ENCODE measurements around the gene RPL22.

Gene RPL22

GRCh38 chr1:6175411-6175828 is 24.0 kb downstream of the RPL22 start:
- DNase-seq (ENCODE audit: low read depth in 2 of 3, low spot score in 2 of 3) = no peak

- no peak for DNase-seq (ENCODE audit: low read depth in 2 of 3, low spot score in 2 of 3)
These were observed 24.6 kb downstream of the RPL22 start for GRCh38 chr1:6174621-6175410.

GRCh38 chr1:6172549-6172948 is 26.8 kb downstream of the RPL22 start:
- DNase-seq (ENCODE audit: low read depth in 2 of 3, low spot score in 2 of 3) = no peak

DNA sequence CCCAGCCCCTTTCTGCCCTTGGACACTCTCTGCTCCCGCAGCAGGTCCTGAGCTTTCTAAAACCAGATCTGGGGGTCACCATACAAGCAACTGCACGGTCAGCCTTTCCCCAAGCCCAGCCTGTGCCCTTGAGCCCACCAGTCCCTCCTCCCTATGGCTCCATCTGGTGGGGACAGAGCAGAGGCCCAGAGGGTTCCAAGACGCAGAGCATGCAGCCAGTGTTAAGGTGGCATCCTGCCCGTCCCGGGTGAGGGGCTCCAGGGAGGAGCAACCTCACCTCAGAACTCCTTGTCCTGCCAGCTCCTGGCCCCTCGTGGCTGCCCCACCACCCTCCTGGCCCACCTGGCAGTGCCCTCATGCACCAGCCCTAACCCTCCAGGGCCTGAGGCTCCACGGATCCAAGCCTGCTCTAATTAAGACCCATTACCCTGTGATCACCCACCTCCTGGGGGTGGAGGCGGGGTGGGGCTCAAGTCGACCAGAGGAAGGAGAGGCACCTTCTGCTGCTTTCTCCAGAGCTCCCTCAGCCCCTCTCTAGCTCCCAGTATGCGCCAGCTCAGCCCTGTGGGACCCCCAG is 27.8 kb downstream of the RPL22 start:
- no peak for DNase-seq (ENCODE audit: low read depth in 2 of 3, low spot score in 2 of 3)

DNA sequence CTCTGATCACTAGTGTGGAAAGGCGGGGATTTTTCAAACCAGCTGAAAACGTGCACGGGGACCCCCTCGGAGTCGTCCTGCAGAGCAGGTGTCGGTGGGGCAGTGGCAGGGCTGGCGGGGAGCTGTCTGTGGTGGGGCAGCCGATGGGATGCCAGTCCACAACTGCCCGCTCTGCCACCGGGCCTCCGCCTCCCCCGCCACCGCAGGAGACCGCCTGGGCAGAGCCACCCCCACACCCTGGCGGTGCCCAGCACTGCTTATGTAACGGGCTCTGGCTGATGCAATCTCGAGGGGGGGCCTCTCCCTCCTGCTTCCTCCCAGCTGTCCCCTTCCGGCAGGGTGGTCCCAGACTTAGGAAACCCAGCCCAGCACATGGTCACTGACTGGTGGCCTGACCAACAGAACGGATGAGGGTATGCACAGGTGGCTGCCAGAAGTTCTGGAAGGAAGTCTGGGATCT is 28.6 kb downstream of the RPL22 start:
- DNase-seq (ENCODE audit: low read depth in 2 of 3, low spot score in 2 of 3) = no peak

DNA sequence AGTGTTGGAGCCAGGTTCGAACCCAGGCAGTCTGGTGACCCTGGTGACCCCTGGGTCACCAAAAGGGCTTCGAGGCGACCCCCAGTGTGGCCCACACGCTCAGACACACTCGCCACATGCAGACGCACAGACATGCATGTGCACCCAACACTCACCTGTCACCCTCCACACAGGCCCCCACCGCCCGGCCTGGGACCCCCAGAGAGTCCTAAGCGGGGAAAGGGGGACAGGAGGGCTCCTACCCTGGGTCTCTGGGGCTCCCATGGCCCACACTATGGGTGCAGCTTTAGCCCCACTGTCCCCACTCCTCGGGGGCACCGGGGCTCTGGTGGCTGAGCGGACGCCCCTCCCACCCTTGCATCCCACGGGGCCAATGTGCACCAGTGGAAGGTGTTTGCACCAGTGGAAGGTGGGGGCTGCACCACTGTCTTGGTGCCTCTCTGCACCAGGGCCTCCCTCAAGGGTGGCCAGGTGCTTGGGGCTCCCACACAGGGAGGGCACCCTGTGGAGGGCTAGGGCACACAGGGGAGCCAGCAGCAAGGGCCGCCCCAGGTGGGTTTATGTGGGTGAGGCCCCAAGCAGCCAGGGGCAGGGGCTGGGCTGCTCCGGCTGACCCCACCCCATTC is 29.2 kb downstream of the RPL22 start:
- no peak for DNase-seq (ENCODE audit: low read depth in 2 of 3, low spot score in 2 of 3)

- DNase-seq (ENCODE audit: low read depth in 2 of 3, low spot score in 2 of 3) = no peak
These were observed 30.3 kb downstream of the RPL22 start for GRCh38 chr1:6168947-6169586.

GRCh38 chr1:6167391-6168303 is 31.7 kb downstream of the RPL22 start:
- DNase-seq (ENCODE audit: low read depth in 2 of 3, low spot score in 2 of 3) = no peak

DNA sequence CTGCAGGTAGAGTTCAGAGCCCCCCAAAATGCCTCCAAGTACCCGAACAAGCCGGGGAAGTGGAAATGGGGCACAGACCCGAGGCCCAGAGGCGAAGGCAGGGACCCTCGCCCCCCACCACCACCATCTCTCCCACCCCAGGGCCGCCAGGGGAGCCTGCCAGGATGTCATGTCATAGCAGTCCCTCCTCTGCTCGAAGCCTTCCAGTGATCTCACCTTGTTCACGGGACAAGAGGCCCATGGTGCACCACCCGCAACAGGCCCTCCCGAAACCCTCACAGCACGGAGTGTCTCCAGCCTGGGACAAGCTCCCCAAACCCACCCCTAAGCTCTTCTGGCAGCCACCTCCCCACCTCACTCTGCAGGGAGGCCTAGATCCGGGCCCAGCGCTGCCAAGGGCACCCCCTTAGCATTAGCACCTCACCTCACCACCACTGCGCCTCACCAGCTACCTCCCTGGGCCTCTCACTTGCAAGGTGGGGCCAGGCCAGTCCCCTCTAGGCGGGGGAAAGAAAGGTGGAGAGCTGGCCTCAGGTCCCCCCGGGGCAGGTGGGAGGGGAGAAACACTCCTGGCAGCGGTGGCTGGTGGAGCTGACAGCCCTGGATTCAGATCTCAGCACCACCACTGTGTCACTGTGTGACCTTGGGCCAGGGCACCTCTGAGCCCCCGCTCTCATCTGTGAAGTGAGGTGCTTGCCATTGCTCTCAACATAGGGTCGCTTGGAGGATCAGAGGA is 32.6 kb downstream of the RPL22 start:
- DNase-seq (ENCODE audit: low read depth in 2 of 3, low spot score in 2 of 3) = no peak

GRCh38 chr1:6166221-6166620 is 33.2 kb downstream of the RPL22 start:
- no peak for DNase-seq (ENCODE audit: low read depth in 2 of 3, low spot score in 2 of 3)

DNA sequence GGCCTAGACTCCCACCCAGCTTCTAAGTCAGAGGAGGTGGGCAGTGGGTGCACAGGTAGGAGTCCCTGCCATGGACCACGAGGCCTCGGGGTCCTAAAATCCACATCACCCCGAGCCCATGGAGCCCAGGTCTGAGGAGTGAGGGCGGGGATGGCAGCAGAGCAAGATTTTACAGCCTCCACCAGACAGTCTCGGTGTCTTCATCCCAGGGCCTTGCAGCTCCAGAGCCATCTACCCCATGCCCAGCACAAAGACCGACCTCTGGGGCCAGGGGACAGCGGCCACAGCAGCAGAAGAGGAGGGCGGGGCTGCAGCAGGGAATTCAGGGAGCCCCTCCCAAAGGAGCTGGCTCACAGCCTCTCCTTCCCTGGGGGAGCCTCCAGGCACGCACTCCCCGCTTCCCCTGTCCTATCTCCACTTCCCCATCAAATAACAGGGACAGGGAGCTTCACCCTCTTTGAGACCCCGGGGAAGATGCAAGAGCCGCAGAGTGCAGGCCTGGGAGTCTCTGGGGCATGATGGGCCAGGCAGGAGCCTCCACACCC is 33.9 kb downstream of the RPL22 start:
- no peak for DNase-seq (ENCODE audit: low read depth in 2 of 3, low spot score in 2 of 3)

GRCh38 chr1:6165027-6165426 is 34.4 kb downstream of the RPL22 start:
- DNase-seq (ENCODE audit: low read depth in 2 of 3, low spot score in 2 of 3) = no peak

GRCh38 chr1:6163973-6164617 is 35.3 kb downstream of the RPL22 start:
- no peak for DNase-seq (ENCODE audit: low read depth in 2 of 3, low spot score in 2 of 3)

GRCh38 chr1:6163191-6163972 is 36.0 kb downstream of the RPL22 start:
- DNase-seq (ENCODE audit: low read depth in 2 of 3, low spot score in 2 of 3) = no peak

- DNase-seq (ENCODE audit: low read depth in 2 of 3, low spot score in 2 of 3) = no peak
These were observed 36.6 kb downstream of the RPL22 start for GRCh38 chr1:6162773-6163172.

DNA sequence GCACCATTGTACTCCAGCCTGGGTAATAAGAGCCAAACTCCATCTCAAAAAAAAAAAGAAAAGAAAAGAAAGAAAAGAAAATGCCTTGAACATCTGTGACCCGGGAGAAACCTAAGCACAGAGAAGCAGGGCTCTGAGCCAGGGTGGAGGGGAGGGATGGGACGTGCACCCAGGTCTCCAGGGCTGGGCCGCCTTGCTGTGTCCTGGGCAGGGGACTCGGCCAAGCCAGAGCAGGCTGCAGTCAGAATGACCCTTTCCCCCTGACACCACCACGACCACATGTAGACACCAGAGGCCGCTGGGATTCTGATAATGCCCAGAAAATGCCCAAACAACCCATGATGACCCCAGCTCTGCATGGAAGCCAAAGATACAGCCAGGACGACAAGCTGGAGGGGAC is 37.1 kb downstream of the RPL22 start:
- no peak for DNase-seq (ENCODE audit: low read depth in 2 of 3, low spot score in 2 of 3)

DNA sequence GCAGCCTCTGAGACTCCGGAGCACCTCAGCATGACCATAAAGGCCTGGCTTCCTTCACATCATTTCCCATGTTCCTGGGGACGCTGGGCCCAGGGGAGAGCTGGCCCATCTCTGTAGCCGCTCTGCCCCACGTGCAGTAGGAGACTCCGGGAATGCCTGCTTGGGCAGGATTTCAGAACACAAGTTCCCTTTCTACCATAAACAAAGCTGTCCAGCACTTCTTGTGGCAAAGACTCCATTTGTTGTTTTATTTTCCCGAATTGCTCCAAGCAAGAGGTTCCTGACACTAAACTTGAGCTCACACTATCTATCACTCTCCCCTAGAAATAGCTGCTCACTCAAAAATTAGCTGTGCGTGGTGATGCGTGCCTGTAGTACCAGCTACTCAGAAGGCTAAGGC is 41.2 kb downstream of the RPL22 start:
- DNase-seq (ENCODE audit: low read depth in 2 of 3, low spot score in 2 of 3) = no peak

DNA sequence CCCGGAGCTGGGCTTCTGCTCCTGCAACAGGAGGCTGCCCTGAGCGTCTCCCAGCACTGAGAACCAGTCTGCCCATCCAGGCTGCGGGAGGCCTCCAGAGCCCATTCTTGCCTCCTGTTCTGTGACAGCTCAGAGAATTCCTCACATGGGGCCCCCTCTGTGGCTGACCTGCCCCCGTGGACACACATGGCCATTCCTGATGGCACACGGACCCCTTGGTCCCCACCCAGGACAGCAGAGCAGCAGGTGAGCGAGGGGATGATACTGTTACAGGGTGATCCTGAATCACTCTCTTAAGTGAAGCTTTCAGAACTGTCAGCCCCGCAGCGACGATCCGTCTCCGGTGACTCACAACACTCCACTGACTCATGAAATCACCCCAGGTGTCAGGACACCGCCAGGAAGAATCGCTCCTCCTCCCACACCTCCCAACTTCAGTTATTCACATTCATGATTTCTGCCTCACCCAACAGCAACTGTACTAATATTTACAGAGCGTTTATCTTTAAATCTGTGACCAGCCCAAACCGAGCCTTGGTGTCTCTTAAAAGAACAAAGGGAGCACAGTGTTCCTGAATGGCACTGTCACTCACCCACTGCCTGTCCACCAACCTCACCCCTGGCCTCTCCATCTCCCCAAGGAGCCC is 41.7 kb downstream of the RPL22 start:
- DNase-seq (ENCODE audit: low read depth in 2 of 3, low spot score in 2 of 3) = no peak
